SK-N-SH treated with all-trans-retinoic acid at 6 μM for 48 hours (cell line): ENCODE data around the gene AVPR1B.

Experiments
- ESRRG ChIP-seq: fragments of 250-450 bp; sonication (Bioruptor Pico); IDR thresholded peaks from 2 replicates; pipeline ENCODE4 v1.6.1; 2021; ENCODE audit warnings: mild to moderate bottlenecking
- GLIS3 ChIP-seq: fragments of 250-450 bp; sonication (Bioruptor Pico); IDR thresholded peaks from 2 replicates; pipeline ENCODE4 v1.5.0; 2020; ENCODE audit warnings: mild to moderate bottlenecking, moderate library complexity
- ZNF565 ChIP-seq: fragments of 450-650 bp; formaldehyde crosslinking; conservative IDR thresholded peaks from 2 replicates; pipeline ENCODE4 v1.5.0; 2020; ENCODE audit warnings: low read depth, mild to moderate bottlenecking, moderate library complexity

GRCh38 chr1:206075786-206076755, 41.1 kb downstream of the AVPR1B start:
- TF ChIP-seq GLIS3 (CRISPR knock-in tag): no peak
- no peak for TF ChIP-seq ESRRG
- TF ChIP-seq ZNF565 (CRISPR knock-in tag): no peak
